Spinal cord (tissue), 10 donors: Measurements from ENCODE around the gene KDM2A. TPM values are rescaled to one million over a fixed set of nuclear protein-coding genes. Genes with fewer than 3 reads are reported as not detected.

Experiments used
- DNase-seq, 6 donors: peaks; one replicate each; pipeline versions ENCODE4 v3.0.0 to v3.0.0-alpha.2; 2013 to 2015; ENCODE audit warnings: low spot score in 6 of 6, low read depth in 4 of 6
- H3K27ac ChIP-seq: one replicate; pipeline ENCODE4 v1.5.1; 2013; ENCODE audit warnings: low read depth, low read length, control low read depth
- H3K27me3 ChIP-seq: one replicate; pipeline ENCODE4 v1.6.1; 2013; ENCODE audit warnings: low read length; ENCODE audit not compliant: control insufficient read depth, insufficient read depth
- H3K36me3 ChIP-seq: one replicate; pipeline ENCODE4 v1.6.1; 2013; ENCODE audit warnings: low read length; ENCODE audit not compliant: control insufficient read depth, insufficient read depth
- H3K4me1 ChIP-seq: one replicate; pipeline ENCODE4 v1.6.1; 2013; ENCODE audit warnings: low read length; ENCODE audit not compliant: control insufficient read depth, insufficient read depth
- H3K4me3 ChIP-seq: one replicate; pipeline ENCODE4 v1.5.1; 2013; ENCODE audit warnings: low read depth, low read length, control low read depth
- H3K9me3 ChIP-seq: one replicate; pipeline ENCODE4 v1.6.1; 2013; ENCODE audit warnings: low read length; ENCODE audit not compliant: control insufficient read depth, insufficient read depth
- WGBS: methylation state at CpG from one replicate; pipeline ENCODE4 v1.1.5; 2013; ENCODE audit warnings: missing lambda C conversion rate; ENCODE audit not compliant: insufficient coverage; 5-methylcytosine and 5-hydroxymethylcytosine counted together
- polyA plus RNA-seq, 2 donors: library from polyadenylated mRNA; unstranded; fragments of 120-200 nt; gene quantifications; one replicate each; pipeline ENCODE4 v1.2.1, GENCODE V29; 2013; ENCODE audit not compliant: insufficient read length in 2 of 2
- total RNA-seq, 2 donors: library from RNA; depleted of rRNA in 1 of 2; stranded (reverse); fragments of 120-200 nt in 1 of 2; fragments of >200 nt in 1 of 2; gene quantifications; one replicate each; pipeline versions ENCODE4 v1.2.3 to v1.2.4, GENCODE V29; 2013 to 2014
- donor health status: healthy.

KDM2A gene
- total and polyA plus RNA-seq, 4 donors = 46.3 to 71.5 (median 57.3) TPM

DNA sequence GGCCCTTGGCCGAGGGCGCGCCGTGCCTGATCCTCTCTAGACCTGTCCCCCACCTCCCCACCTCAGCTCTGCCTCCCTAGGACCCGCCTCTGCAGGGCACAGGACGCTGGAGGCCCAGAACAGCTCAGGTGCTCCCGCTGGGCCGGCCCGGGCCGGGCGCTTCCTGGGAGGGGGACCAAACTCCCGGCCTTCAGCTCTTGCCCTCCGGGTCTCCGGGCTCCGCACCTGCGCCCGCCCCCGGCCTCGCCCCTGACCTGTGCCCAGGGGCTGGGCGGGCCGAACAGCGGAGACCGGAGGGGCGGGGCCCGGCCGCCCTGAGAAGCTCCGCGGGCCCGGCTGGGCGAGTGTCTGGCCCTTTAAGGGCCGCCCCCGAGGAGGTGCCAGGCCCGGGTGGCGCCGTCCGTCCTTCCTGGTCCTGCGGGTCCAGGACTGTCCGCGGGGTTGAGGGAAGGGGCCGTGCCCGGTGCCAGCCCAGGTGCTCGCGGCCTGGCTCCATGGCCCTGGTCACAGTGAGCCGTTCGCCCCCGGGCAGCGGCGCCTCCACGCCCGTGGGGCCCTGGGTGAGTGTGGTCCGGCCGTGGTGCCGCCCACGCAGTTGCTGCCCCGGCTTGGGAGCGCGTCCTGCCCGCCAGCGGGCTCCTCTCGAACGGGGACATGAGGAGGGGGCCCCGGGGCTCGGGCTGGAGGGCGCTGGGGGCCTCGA is 184.2 kb downstream of the KDM2A start, which contains the start of gene SSH3:
TSS of gene SSH3 (plus strand) at position 399 of the 703 bp plus-strand sequence. CDS start at position 495, 96 bp downstream.
- peak in 2 of 6 donors; percentile 37 to 73 for DNase-seq
- Histone ChIP-seq H3K27ac (peak within 1 kb of the TSS; percentile 33), H3K4me3 (peak within 1 kb of the TSS; percentile 49), H3K27me3 (no peaks in the 10 kb centered on the region), H3K4me1 (peaks cover 30% of the 10 kb centered on the region), H3K9me3 (no peaks in the 10 kb centered on the region), H3K36me3 (peaks cover 69% of the 10 kb centered on the region)
- WGBS = 2% methylated on average over 64 of the region's 65 CpGs

DNA sequence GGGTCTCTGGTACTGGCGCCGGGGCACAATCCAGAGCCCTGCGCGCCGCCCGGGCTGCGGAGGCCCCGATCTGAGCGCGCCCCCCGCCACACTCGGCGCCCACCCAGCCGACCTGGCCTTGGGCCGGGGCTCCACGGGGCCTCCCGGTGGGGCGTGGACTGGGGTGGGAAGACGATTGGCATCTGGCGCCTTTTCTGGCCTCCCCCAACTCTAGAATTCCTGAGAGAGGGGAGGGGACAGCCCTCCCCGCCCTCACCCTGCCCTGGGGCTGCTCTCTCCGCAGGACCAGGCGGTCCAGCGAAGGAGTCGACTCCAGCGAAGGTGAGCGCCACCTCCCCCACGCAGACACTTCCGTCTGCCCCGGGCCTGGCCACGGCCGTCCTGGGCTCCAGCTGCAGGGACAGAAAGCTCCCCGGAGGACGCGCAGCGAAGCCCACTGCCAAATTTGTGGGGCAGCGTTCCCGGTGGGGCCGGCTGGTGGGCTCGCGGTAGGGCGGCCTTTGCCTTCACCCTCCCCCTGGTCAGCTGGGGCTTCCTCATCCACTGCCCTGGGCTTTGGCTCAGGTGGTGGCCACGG is 184.9 kb downstream of the KDM2A start:
- peak overlapping the region; percentile 49 for H3K4me3 ChIP-seq

DNA sequence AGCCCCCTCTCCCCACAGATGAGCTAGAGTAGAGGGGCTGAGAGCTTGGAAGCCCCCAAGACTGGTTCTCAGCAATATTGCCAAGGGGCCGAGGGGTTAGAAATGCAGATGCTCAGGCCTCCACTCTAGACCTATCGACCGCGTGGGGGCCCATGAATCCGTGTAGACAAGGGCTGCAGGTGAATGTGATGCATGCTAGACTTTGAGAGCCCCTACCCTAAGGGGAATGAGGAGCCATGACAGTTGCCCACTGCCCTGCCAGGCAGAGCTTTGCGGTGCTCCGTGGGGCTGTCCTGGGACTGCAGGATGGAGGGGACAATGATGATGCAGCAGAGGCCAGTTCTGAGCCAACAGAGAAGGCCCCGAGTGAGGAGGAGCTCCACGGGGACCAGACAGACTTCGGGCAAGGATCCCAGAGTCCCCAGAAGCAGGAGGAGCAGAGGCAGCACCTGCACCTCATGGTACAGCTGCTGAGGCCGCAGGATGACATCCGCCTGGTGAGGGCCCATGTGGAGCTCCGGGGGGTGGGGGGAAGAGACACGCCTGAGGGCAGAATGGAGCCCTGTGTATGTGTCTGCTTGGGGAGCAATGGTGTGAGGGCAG is 185.5 kb downstream of the KDM2A start:
- peak overlapping the region; percentile 49 for H3K4me3 ChIP-seq
- no peak for DNase-seq
- H3K27ac ChIP-seq = no peak overlapping the region
- H3K9me3 ChIP-seq = no peaks in the 10 kb centered on the region
- peaks cover 30% of the 10 kb centered on the region for H3K4me1 ChIP-seq
- H3K27me3 ChIP-seq = no peaks in the 10 kb centered on the region
- H3K36me3 ChIP-seq = peaks cover 69% of the 10 kb centered on the region
- WGBS = 69% methylated on average over 11 of the region's 14 CpGs

More for the DNA sequence above, 184.9 kb downstream of the KDM2A start:
- no peaks in the 10 kb centered on the region for H3K27me3 ChIP-seq
- peaks cover 69% of the 10 kb centered on the region for H3K36me3 ChIP-seq
- H3K4me1 ChIP-seq = peaks cover 30% of the 10 kb centered on the region
- peak overlapping the region; percentile 15 for H3K27ac ChIP-seq
- no peaks in the 10 kb centered on the region for H3K9me3 ChIP-seq
- 10% methylated on average over 40 of the region's 43 CpGs for WGBS
- peak in 2 of 6 donors; percentile 3 to 50 for DNase-seq

DNA sequence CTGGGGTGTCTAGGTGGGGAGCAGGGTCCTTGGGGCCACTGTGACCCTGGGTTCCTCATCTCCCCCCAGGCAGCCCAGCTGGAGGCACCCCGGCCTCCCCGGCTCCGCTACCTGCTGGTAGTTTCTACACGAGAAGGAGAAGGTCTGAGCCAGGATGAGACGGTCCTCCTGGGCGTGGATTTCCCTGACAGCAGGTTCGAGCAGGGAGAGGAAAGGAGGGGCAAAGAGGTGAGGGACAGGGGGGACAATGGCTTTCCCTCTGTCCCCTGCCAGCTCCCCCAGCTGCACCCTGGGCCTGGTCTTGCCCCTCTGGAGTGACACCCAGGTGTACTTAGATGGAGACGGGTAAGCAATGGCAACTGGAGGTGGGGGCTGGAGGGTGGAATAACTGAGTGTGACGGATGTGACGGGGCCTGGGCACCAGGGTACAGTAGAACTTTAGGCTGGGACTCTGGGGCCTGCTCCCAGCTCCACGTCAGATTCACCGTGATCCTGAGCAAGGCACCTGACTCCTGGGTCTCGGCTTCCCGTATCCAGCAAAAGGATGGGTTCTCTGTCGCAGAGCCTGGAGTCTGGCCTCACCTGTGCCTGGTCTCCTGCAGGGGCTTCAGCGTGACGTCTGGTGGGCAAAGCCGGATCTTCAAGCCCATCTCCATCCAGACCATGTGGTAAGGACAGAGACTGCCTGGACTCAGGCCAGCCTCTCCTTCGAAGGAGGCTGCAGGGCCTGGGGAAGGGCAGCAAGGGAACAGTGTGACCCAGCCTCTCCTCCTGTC is 187.9 kb downstream of the KDM2A start:
- H3K4me3 ChIP-seq = no peak overlapping the region
- no peaks in the 10 kb centered on the region for H3K27me3 ChIP-seq
- DNase-seq = no peak
- 89% methylated on average over 19 of the region's 19 CpGs for WGBS
- peaks cover 25% of the 10 kb centered on the region for H3K4me1 ChIP-seq
- no peaks in the 10 kb centered on the region for H3K9me3 ChIP-seq
- peaks cover 68% of the 10 kb centered on the region for H3K36me3 ChIP-seq
- no peak overlapping the region for H3K27ac ChIP-seq

DNA sequence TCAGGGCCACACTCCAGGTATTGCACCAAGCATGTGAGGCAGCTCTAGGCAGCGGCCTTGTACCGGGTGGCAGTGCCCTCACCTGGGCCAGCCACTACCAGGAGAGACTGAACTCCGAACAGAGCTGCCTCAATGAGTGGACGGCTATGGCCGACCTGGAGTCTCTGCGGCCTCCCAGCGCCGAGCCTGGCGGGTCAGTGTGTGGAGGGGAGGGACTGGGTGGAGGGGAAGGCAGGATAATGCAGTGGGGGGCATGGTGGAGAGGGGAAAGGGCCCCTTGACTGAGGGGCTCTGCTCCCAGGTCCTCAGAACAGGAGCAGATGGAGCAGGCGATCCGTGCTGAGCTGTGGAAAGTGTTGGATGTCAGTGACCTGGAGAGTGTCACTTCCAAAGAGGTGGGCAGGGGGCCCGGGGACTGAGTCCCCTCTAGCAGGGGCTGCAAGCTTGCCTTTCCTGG is 188.5 kb downstream of the KDM2A start:
- Histone ChIP-seq H3K36me3 (peaks cover 65% of the 10 kb centered on the region), H3K4me1 (peaks cover 19% of the 10 kb centered on the region), H3K4me3 (no peak overlapping the region), H3K27me3 (no peaks in the 10 kb centered on the region), H3K9me3 (no peaks in the 10 kb centered on the region), H3K27ac (no peak overlapping the region)
- 76% methylated on average over 12 of the region's 12 CpGs for WGBS
- no peak for DNase-seq

Other genes starting within 250 kb of the KDM2A start
- 10 to 100 TPM; 33.9 to 49.1 TPM for gene PC, start 160.9 kb upstream of the KDM2A start, total RNA-seq
- gene PC, start 160.9 kb upstream of the KDM2A start, polyA plus RNA-seq = 10 to 100 TPM; 60.0 to 71.8 TPM
- gene C11orf86, start 144.0 kb upstream of the KDM2A start, total RNA-seq = under 1 TPM in 1 of 2 donors, not detected in 1; 0.39 TPM
- under 1 TPM; 0.18 to 0.29 TPM for gene C11orf86, start 144.0 kb upstream of the KDM2A start, polyA plus RNA-seq
- gene SYT12, start 96.1 kb upstream of the KDM2A start, total RNA-seq = 10 to 100 TPM in 1 of 2 donors, 1 to 10 TPM in 1; 3.5 to 12.5 TPM
- 10 to 100 TPM; 14.2 to 18.2 TPM for gene SYT12, start 96.1 kb upstream of the KDM2A start, polyA plus RNA-seq
- 10 to 100 TPM in 1 of 2 donors, 1 to 10 TPM in 1; 2.2 to 16.8 TPM for gene RHOD, start 62.4 kb upstream of the KDM2A start, total RNA-seq
- 1 to 10 TPM; 1.3 to 4.3 TPM for gene RHOD, start 62.4 kb upstream of the KDM2A start, polyA plus RNA-seq
- gene GRK2, start 147.2 kb downstream of the KDM2A start, total RNA-seq = 10 to 100 TPM; 44.6 to 44.9 TPM
- gene GRK2, start 147.2 kb downstream of the KDM2A start, polyA plus RNA-seq = 100 to 1,000 TPM; 107 to 125 TPM
- 10 to 100 TPM; 42.8 to 44.9 TPM for gene ANKRD13D, start 170.0 kb downstream of the KDM2A start, total RNA-seq
- gene ANKRD13D, start 170.0 kb downstream of the KDM2A start, polyA plus RNA-seq = 100 to 1,000 TPM in 1 of 2 donors, 10 to 100 TPM in 1; 77.3 to 115 TPM
- gene SSH3, start 184.3 kb downstream of the KDM2A start, total RNA-seq = 10 to 100 TPM in 1 of 2 donors, 1 to 10 TPM in 1; 7.1 to 14.7 TPM
- gene SSH3, start 184.3 kb downstream of the KDM2A start, polyA plus RNA-seq = 10 to 100 TPM; 14.2 to 21.5 TPM
- 10 to 100 TPM in 1 of 2 donors, 1 to 10 TPM in 1; 7.8 to 33.2 TPM for gene POLD4, start 234.3 kb downstream of the KDM2A start, total RNA-seq
- 10 to 100 TPM; 18.0 to 34.8 TPM for gene POLD4, start 234.3 kb downstream of the KDM2A start, polyA plus RNA-seq